Stimulated activated CD8-positive, alpha-beta memory T cell treated with anti-CD3 and anti-CD28 coated beads, Interleukin-15, amount 100 ng/mL, for 24 hours (primary cell): ENCODE results near the gene DIS3L2.

Experiments
- DNase-seq: peaks from one replicate; pipeline ENCODE4 v3.0.0-alpha.2; 2020; ENCODE audit warnings: low read depth

The DIS3L2 gene

GRCh38 chr2:231955758-231956472 is 5.6 kb upstream of the DIS3L2 start:
- DNase-seq, result no peak

- DNase-seq, result no peak
Measured at GRCh38 chr2:231957913-231958763, 3.4 kb upstream of the DIS3L2 start.

- DNase-seq, result no peak
Measured at GRCh38 chr2:231960810-231961348, 634 bp upstream of the DIS3L2 start.

- no peak for DNase-seq
Measured at GRCh38 chr2:231965102-231965501, 3.6 kb downstream of the DIS3L2 start.

- DNase-seq, result no peak
Measured at GRCh38 chr2:231966886-231967285, 5.4 kb downstream of the DIS3L2 start.

GRCh38 chr2:231968820-231969219 is 7.3 kb downstream of the DIS3L2 start:
- no peak for DNase-seq

GRCh38 chr2:231970461-231970860 is 8.9 kb downstream of the DIS3L2 start:
- DNase-seq, result no peak

- no peak for DNase-seq
Measured at GRCh38 chr2:231975001-231975400, 13.5 kb downstream of the DIS3L2 start.

- no peak for DNase-seq
Measured at GRCh38 chr2:231977430-231977829, 15.9 kb downstream of the DIS3L2 start.

- DNase-seq, result no peak
Measured at GRCh38 chr2:231984992-231985391, 23.5 kb downstream of the DIS3L2 start.

GRCh38 chr2:231985823-231986261 is 24.3 kb downstream of the DIS3L2 start:
- no peak for DNase-seq

GRCh38 chr2:231987124-231987727 is 25.7 kb downstream of the DIS3L2 start:
- DNase-seq, result no peak

GRCh38 chr2:231988179-231988866 is 26.8 kb downstream of the DIS3L2 start:
- no peak for DNase-seq

- no peak for DNase-seq
Measured at GRCh38 chr2:231991664-231992063, 30.2 kb downstream of the DIS3L2 start.

GRCh38 chr2:231992888-231993287 is 31.4 kb downstream of the DIS3L2 start:
- no peak for DNase-seq

- no peak for DNase-seq
Measured at GRCh38 chr2:231996797-231997540, 35.5 kb downstream of the DIS3L2 start.

GRCh38 chr2:231998046-231998445 is 36.5 kb downstream of the DIS3L2 start:
- no peak for DNase-seq

- DNase-seq, result no peak
Measured at GRCh38 chr2:232000439-232000838, 38.9 kb downstream of the DIS3L2 start.

- DNase-seq, result no peak
Measured at GRCh38 chr2:232001073-232001472, 39.6 kb downstream of the DIS3L2 start.

- DNase-seq, result no peak
Measured at GRCh38 chr2:232006253-232006652, 44.7 kb downstream of the DIS3L2 start.

- DNase-seq, result no peak
Measured at GRCh38 chr2:232008907-232009638, 47.6 kb downstream of the DIS3L2 start.
